Activated gamma-delta T cell treated with Interleukin-2 at 50 U/mL for 16 hours (primary cell): ENCODE data around the gene SEC11C.

ENCODE experiments used
- DNase-seq: peaks from one replicate; pipeline ENCODE4 v3.0.0-alpha.2; 2020

SEC11C gene

GRCh38 chr18:59145055-59145454, 5.4 kb downstream of the SEC11C start:
- DNase-seq, result no peak

GRCh38 chr18:59148192-59148591, 8.5 kb downstream of the SEC11C start:
- DNase-seq, result no peak

- DNase-seq, result no peak
Measured at GRCh38 chr18:59149007-59149406, 9.3 kb downstream of the SEC11C start.

GRCh38 chr18:59149416-59149815, 9.7 kb downstream of the SEC11C start:
- DNase-seq, result no peak

GRCh38 chr18:59150236-59150635, 10.6 kb downstream of the SEC11C start:
- no peak for DNase-seq

DNA sequence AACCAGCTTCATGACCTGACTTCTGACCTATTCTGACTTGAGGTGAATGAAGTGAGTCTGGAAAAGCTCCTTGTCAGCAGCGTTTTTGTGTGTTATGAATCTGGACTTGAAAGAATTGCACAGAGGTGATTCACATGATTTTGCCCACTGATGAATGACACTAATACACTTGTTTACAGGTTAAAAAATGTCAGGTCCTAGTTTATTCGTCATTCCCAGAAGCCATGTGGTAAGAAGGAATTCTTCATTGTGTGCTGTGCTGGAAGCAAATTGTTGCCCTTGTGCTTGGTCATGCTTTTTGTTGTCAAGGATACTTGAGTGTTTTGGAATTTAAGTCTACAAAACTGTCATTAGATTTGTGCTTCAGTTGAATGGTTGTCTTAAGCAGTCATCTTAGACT, 15.5 kb downstream of the SEC11C start:
- DNase-seq, result no peak

GRCh38 chr18:59156316-59156715, 16.6 kb downstream of the SEC11C start:
- no peak for DNase-seq

- no peak for DNase-seq
Measured at GRCh38 chr18:59159265-59159664, 19.6 kb downstream of the SEC11C start.

- no peak for DNase-seq
Measured at GRCh38 chr18:59159986-59160385, 20.3 kb downstream of the SEC11C start.

- no peak for DNase-seq
Measured at GRCh38 chr18:59172664-59173249, 33.1 kb downstream of the SEC11C start.

GRCh38 chr18:59177485-59177884, 37.8 kb downstream of the SEC11C start:
- DNase-seq, result no peak

DNA sequence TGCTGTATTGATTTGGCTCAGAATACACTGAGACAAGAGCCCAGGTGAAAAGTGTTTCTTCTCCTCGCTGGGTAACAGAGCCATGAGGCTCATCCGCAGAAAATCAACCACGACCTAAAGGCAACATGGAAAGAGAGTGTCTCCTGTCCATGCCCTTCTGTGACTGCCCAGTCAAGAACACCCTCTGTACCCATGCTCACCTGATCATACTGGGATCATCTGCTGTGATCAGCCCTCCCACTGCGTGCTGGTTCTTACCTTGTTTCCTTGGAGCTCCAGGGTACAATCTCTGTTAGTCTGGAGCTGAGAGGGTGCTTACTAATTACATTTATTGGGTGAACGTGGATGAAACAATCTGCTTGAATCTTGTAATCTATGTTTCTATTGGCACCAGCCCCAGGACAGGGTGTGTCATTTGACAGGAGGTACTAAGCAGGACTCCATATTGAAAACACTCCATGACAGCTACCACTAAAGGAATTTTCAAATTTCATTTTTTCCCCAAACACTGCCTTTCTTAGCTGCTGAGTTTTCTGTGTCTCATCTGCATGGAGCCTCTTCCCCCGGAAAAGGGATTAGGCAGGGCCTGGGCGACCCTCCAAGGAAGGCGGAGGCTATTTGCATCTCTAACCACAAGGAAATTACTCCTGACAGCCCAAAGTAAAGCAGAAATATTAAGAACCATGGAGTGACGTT, 40.6 kb downstream of the SEC11C start:
- DNase-seq, result no peak

DNA sequence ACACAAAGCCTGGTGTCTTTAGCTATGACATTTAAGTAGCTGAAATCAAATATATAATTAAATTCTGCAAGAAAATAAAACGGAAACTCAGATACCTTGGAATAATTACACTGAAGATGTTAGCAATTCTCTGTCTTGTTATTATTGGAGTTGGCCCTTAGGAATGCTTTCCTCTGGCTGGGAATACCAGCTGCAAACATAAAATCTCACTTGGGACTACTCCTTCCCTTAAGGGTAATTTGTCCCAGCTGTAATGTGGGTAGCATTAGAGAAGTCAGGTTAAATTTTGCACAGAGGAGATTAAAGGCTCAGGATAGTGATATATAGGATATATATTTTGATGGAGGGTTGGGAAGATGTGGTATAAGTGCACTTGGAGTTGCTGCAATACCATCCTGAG, 43.0 kb downstream of the SEC11C start:
- no peak for DNase-seq

GRCh38 chr18:59189008-59189407, 49.3 kb downstream of the SEC11C start:
- DNase-seq, result no peak

- DNase-seq, result no peak
Measured at GRCh38 chr18:59189746-59190145, 50.1 kb downstream of the SEC11C start.

DNA sequence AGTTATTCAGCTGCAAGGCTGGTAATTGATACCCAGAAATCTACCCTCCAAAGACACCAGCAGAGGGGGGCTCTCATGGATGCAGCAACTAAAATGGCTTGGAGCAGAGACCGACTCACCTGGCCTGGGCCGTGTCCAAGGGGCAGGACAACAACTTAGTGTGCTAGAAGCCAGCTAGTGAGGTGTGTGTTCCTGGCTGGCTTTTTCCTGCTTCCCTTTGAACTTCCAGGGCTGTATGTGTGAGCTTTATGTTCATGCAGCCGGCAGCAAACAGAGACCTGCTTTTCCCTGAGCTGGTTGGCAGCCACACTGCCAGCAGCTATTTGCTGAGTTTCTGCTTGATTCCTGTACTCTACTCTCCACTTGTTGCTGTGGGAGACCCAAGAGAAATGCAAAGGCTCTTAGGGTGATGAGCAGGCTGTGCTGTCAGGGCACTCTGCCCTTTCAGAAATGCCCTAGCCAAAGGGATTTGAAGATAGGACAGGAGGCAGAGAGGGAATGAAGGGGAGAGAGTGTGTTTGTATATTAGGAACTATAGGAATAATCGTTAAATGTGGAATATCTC, 56.6 kb downstream of the SEC11C start:
- no peak for DNase-seq

- no peak for DNase-seq
Measured at GRCh38 chr18:59197636-59198035, 58.0 kb downstream of the SEC11C start.

DNA sequence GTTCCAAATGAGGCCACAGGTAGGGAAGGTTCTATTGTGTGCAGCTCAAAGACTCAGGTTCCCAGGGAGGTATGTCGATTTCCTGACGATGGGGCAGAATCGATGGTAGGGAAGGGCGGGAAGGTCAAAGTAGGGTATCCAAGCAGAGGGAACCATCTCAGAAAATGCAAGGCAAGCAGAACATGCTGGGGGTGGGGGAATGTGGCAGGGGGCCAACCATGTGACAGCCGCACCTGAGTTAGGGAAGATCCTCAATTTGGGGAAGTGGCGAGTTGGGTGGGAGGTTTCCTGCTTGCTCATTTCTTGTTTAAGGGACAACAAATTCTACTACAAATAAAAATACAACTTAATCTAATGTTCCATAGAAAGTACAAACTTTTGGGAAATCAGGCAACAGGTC, 58.5 kb downstream of the SEC11C start:
- no peak for DNase-seq

GRCh38 chr18:59200787-59201186, 61.1 kb downstream of the SEC11C start:
- DNase-seq, result no peak

DNA sequence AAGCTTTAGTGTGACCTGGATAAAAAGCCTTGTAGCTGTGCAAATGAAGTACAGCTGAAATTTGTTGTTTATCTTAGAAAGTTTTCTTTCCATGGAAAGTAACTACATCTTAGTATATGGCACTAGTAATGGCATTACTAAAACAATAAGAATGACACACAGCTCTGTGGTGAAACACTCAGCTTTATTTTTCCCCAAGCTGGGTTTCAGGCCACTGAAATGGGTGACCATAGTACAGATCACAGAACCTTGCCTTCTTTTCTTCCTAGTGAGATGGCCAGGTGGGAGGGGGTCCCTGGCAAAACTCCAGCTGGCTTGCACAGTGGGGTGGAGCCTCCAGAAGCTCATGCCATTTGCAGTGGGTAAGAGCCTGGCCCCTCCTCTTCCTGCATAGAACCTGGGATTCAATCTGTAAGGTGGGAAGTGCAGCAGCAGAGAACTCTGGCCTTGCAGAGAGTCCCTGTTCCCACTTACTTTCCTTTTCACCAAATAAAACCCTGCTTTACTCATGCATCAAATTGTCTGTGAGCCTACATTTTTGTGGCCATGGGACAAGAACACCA, 62.7 kb downstream of the SEC11C start:
- no peak for DNase-seq

DNA sequence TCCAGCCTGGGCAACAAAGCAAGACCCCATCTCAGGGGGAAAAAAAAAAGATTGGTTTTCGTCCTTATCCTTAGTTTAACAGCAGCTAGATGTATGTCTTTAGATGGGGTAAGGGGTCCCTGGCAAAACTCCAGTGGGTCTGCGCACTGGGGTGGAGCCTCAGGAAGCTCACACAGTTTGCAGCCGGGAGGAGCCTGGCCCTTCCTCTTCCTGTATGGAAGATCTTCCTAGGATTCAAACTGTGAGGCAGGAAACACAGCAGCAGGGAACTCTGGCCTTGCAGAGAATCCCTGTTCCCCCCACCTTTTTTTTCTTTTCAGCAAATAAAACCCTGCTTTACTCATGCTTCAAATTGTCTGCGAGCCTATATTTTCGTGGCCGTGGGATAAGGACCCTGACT, 67.8 kb downstream of the SEC11C start:
- no peak for DNase-seq
